Activated naive CD8-positive, alpha-beta T cell treated with anti-CD3 and anti-CD28 coated beads for 36 hours (primary cell): Measurements from ENCODE around the gene SOHLH1. TPM values are rescaled to one million over a fixed set of nuclear protein-coding genes. Genes with fewer than 3 reads are reported as not detected.

Experiments
- DNase-seq: peaks from one replicate; pipeline ENCODE4 v3.0.0; 2021
- H3K27ac Mint-ChIP-seq: one replicate; pipeline ENCODE4 v1.8.0; 2022; ENCODE audit warnings: mild to moderate bottlenecking, moderate library complexity, mixed read lengths
- H3K27me3 Mint-ChIP-seq: one replicate; pipeline ENCODE4 v1.8.0; 2022; ENCODE audit warnings: mild to moderate bottlenecking, mixed read lengths
- H3K36me3 Mint-ChIP-seq: one replicate; pipeline ENCODE4 v1.8.0; 2021; ENCODE audit warnings: mild to moderate bottlenecking, mixed read lengths
- H3K4me1 Mint-ChIP-seq: one replicate; pipeline ENCODE4 v1.8.0; 2021; ENCODE audit warnings: mixed read lengths
- H3K4me3 Mint-ChIP-seq: one replicate; pipeline ENCODE4 v1.8.0; 2022; ENCODE audit warnings: mild to moderate bottlenecking, moderate library complexity, mixed read lengths
- H3K9me3 Mint-ChIP-seq: one replicate; pipeline ENCODE4 v1.8.0; 2022; ENCODE audit warnings: mixed read lengths
- total RNA-seq, 2 experiments: library from RNA; stranded (reverse); gene quantifications; one replicate each; pipeline ENCODE4 v1.2.3, GENCODE V29; 2021

The SOHLH1 gene, protein sequence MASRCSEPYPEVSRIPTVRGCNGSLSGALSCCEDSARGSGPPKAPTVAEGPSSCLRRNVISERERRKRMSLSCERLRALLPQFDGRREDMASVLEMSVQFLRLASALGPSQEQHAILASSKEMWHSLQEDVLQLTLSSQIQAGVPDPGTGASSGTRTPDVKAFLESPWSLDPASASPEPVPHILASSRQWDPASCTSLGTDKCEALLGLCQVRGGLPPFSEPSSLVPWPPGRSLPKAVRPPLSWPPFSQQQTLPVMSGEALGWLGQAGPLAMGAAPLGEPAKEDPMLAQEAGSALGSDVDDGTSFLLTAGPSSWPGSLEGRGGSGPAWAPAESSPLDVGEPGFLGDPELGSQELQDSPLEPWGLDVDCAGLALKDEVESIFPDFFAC
- total RNA-seq, result not detected

DNA sequence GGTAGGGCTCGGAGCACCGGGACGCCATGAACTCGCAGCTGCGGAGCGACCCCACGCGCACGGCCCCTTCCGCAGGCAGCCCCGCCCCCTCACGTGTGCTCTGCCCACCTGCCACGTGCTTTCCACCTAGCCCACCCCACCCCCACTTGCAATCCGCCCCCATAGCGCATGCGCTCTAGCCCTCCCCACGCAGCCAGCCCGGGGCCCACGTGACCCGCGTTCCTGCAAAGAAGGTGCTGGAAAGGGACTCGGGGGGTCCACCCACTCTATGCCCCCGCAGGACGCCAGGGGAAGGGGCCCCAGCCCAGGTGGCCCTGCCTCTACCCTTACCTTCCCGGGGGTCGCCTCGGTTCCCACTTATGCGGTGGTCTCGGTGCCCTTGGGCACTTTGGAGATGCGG lies at the start of gene SOHLH1:
Gene SOHLH1 (minus strand): TSS at position 42 of the 400 bp plus-strand sequence. CDS start 14 bp downstream, at position 28.
- Mint-ChIP-seq H3K4me3 (no peak within 1 kb of the TSS), H3K9me3 (no peaks in the 10 kb centered on the region), H3K27me3 (peaks cover 15% of the 10 kb centered on the region), H3K36me3 (no peaks in the 10 kb centered on the region), H3K27ac (no peak within 1 kb of the TSS), H3K4me1 (no peaks in the 10 kb centered on the region)
- DNase-seq, result no peak

DNA sequence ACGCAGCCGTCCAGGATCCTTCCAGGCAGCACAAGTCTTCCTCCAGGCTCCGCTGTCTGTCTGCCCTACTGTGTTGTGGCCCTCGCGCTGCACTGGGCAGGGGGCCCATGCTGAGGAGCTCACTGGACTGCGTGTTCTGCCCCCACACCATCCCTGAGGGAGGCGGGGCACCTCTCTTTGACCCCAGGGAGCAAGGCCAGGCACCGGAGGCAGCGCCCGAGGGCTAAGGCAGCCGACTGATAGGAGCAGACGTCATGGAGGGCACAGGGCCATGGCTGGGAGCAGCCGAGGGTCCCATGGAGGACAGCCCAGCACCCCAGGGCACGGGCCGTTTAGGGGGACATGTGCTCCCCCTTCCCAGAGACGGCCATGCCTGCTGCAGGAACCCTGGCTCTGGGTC lies 49.4 kb upstream of the SOHLH1 start:
- H3K27me3 Mint-ChIP-seq, result no peaks in the 10 kb centered on the region
- no peaks in the 10 kb centered on the region for H3K9me3 Mint-ChIP-seq
- H3K4me3 Mint-ChIP-seq, result no peak overlapping the region
- no peaks in the 10 kb centered on the region for H3K4me1 Mint-ChIP-seq
- H3K36me3 Mint-ChIP-seq, result no peaks in the 10 kb centered on the region
- DNase-seq, result no peak
- H3K27ac Mint-ChIP-seq, result no peak overlapping the region

DNA sequence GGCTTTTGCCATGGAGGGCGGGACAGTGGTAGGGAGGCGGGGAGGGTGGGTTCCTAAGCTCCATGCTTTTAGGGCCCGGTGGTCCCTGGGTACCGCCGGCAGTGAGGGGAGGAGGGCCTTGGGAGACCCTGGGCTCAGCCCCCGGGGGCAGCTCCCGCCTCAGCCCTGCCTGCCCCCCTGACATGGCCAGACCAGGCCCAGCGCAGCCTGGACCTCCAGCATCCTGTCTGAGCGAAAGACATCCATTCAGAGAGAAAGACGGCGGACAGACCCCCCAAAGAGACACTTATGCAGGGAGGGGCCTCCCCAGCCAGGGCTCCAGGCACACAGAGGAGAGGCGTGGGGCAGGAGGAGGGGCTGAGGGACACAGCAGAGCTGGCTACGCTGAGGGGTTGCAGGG lies 48.0 kb upstream of the SOHLH1 start:
- no peaks in the 10 kb centered on the region for H3K9me3 Mint-ChIP-seq
- no peak for DNase-seq
- no peaks in the 10 kb centered on the region for H3K36me3 Mint-ChIP-seq
- H3K27ac Mint-ChIP-seq, result no peak overlapping the region
- no peaks in the 10 kb centered on the region for H3K27me3 Mint-ChIP-seq
- no peaks in the 10 kb centered on the region for H3K4me1 Mint-ChIP-seq
- H3K4me3 Mint-ChIP-seq, result no peak overlapping the region

DNA sequence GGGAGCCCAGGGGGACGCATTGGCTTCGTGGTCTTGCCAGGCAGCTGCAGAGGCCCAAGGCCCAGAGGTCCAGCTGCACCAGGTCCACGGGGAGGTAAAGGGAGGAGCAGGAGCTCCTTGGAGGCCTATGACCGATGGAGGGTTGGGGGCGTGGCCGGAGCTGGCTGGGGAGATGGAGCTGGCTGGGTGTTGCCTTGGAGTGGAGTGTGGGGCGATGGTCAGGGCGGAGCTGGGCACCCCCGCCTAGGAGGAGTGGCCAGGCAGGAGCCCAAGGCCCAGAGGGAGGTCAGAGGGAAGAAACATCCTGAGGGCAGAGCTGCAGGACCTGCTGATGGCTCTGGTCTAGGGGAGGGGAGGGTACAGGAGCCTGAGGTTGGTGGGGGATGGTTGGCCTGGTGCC lies 47.3 kb upstream of the SOHLH1 start:
- H3K36me3 Mint-ChIP-seq, result no peaks in the 10 kb centered on the region
- no peak overlapping the region for H3K27ac Mint-ChIP-seq
- no peaks in the 10 kb centered on the region for H3K9me3 Mint-ChIP-seq
- no peak overlapping the region for H3K4me3 Mint-ChIP-seq
- DNase-seq, result no peak
- H3K27me3 Mint-ChIP-seq, result no peaks in the 10 kb centered on the region
- no peaks in the 10 kb centered on the region for H3K4me1 Mint-ChIP-seq

DNA sequence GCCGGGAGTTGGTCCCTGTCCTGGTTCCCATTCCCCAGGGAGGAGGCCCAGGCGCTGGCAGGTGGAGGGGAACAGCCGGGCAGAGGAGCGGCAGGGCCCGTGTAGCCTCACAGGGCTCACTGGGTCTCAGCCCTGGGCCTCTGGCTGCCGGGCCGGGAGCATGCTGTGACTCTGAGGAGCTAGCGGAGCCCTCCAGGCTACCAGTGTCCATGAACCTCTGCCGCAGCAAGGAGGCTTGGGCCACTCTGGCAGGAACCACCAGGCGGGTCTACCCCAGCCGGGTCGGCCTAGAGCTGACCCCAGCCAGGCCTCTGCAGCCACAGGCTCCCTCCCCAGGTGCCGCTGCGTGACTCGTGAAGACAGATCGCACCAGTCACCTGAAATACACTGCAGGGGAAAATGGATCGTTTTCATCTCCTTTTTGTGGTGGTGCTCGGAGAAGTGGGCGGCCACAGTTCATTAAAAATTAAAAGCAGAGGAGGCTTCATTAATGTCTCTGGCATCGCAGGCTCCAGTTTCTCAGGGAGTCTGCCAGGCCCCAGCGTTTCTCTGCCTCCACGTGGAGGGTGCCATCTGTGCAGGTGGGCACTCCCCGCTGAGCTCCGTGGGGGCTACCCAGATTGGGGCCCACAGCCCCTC lies 46.5 kb upstream of the SOHLH1 start:
- Mint-ChIP-seq H3K27ac (no peak overlapping the region), H3K4me3 (no peak overlapping the region), H3K36me3 (no peaks in the 10 kb centered on the region), H3K9me3 (no peaks in the 10 kb centered on the region), H3K27me3 (no peaks in the 10 kb centered on the region), H3K4me1 (no peaks in the 10 kb centered on the region)
- no peak for DNase-seq

DNA sequence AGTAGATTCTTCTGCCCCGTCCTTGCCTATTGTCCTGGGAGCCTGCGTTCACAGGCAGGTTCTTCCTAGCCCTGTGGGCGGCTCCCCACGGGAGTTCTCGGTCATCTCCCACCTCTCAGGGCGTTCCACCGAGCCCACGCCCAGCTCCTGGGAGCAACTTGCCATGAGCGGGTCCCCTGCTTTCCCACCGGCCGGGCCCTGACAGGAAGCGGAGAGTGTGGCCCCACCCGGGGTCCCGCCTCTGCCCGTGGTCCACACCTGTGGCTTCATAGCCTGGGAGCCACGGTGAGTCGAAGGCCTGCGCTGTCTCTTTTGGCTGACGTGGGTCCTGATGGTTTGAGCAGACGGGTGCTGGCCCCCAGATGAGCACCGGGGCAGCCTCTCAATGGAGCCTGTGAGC lies 45.9 kb upstream of the SOHLH1 start:
- H3K9me3 Mint-ChIP-seq, result no peaks in the 10 kb centered on the region
- no peak for DNase-seq
- H3K36me3 Mint-ChIP-seq, result no peaks in the 10 kb centered on the region
- H3K27ac Mint-ChIP-seq, result no peak overlapping the region
- H3K4me1 Mint-ChIP-seq, result no peaks in the 10 kb centered on the region
- no peak overlapping the region for H3K4me3 Mint-ChIP-seq
- H3K27me3 Mint-ChIP-seq, result no peaks in the 10 kb centered on the region

DNA sequence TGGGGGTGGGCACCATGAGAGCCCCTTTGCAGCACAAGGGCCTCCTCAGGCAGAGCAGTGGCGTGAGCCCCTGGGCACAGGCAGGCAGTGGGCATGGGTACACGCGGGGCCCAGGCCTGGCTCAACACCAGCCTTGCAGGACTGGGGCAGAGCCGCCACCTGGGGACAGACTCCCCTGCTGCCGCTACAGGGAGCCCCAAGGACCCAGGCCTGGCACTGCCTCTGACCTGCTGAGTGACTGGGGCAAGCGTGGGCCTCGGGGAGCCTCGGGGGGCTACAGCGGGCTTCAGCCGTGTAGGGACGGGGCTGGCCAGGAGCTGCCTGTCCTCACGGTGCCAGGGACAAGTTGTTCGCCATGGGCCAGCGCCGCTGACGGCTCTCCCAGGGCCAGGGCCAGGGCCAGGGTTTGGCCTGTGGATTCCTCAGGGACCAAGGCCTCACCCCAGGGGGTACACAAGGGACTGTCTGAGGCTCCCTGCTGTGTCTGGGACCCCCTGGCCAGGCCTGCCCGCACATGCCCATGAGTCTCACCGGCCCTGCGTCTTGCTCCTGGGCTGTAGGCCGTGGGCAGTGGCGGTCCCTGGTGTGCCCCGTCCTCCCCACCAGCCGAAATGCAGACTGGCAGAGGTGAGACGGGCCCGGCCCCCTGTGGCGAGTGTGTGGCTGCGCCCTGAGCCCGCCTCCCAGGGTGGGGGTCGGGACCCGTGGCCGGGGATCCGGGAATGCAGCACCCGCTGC lies 45.2 kb upstream of the SOHLH1 start:
- Mint-ChIP-seq H3K9me3 (no peaks in the 10 kb centered on the region), H3K27me3 (no peaks in the 10 kb centered on the region), H3K4me1 (no peaks in the 10 kb centered on the region), H3K27ac (no peak overlapping the region), H3K4me3 (no peak overlapping the region), H3K36me3 (no peaks in the 10 kb centered on the region)
- DNase-seq, result no peak

DNA sequence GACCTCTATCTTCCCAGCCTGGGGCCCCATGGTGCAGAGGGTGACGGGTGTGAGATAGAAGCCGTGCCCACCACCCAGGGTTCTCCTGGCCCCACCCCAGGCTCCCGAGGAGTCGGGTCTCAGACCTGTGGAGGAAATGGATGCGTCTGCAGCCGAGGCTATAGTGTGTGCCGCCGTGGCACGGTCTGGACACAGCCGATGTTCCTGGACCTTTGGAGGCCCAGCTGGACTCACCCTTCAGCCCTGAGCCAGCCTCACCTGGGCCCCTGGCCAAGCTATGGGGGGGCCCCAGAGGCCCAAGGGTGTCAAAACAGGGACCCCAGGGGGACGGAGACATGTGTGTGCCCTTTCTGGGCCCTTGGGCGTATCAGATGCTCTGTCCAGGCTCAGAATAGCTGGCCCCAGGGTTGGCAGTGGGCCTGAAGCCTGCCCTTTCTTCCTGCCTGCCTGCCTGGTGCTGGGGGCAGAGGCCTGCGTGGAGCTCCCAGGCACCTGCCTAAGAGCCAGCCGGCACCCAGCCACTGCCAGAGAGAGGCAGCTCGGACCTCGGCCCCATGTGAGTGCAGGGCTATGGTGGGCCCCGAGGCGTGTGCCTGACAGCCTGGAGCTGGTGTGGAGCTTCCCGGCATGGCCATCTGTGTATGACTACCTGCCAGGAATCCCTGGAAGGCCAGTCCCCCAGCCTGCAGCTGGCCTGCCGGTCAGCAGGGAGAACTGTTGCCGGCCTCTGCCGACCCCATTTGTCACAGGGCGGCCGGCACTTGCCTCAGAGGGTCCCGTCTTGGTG lies 44.5 kb upstream of the SOHLH1 start:
- Mint-ChIP-seq H3K4me3 (no peak overlapping the region), H3K27me3 (no peaks in the 10 kb centered on the region), H3K9me3 (no peaks in the 10 kb centered on the region), H3K27ac (no peak overlapping the region), H3K36me3 (no peaks in the 10 kb centered on the region), H3K4me1 (no peaks in the 10 kb centered on the region)
- DNase-seq, result no peak

DNA sequence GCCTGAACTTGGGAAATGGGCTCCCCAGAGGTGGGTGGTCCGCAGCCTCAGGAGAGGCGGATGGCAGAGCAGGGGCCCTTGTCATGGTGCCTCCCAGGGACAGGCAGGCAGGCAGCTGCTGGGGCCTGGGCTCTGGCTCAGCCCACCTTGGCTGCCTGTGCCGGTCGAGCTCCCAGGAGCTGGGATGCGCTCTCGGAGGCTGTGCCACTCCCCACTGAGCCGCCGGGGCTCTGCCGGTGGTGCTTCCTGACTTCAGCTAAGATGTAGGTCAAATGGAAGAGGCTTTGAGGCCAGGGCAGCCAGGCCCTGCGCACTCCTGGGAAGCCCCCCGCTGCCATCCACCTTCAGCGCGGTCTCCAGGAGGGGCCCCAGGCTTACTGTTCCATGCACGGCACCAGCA lies 43.7 kb upstream of the SOHLH1 start:
- Mint-ChIP-seq H3K27me3 (no peaks in the 10 kb centered on the region), H3K27ac (no peak overlapping the region), H3K9me3 (no peaks in the 10 kb centered on the region), H3K4me3 (no peak overlapping the region), H3K4me1 (no peaks in the 10 kb centered on the region), H3K36me3 (no peaks in the 10 kb centered on the region)
- DNase-seq, result no peak

DNA sequence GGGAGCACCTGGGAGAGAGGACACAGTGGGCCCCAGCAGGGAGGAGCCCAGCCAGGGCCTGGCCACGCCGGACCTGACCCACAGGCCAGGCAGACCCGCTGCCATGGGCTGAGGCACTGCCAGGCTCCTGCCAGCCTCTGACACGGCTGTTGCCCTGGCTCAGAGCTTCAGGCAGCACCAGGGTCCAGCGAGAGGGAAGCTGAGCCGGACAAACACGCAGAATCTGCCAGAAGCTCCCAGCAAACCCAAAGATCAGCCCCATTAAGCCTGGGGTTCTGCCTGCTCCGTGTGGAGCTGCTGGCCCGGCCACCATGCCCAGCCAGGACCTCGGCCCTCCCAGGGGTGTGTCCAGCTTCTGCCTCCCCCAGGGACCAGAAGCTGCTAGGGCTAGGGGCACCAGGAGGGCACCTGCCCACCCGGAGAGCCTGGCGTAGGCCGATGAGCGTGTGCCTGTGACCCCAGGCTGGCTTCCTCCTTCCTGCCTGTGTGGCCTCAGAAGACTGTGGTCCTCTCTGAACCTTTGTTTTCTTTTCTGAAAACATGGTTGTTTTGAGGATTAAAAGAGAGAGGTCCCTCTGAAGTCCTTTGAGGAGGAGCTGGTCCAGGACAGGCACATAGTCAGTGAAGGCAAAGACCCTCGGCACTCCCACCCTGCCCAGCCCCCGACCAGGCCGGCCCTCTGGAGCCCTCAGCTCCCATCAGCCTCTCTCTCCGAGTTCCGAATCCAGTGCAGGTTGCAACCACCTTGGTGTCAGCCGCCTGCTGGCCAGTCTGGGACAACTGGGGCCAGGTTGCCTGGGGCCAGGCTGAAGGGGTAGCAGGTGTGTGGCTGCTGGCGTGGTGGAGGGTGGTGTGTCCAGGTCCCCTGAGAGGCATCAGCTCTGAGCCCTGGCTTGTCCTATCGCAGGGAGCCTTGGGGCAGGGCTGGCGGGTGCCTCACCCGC lies 42.3 kb upstream of the SOHLH1 start:
- Mint-ChIP-seq H3K27me3 (peaks cover 4% of the 10 kb centered on the region), H3K27ac (no peak overlapping the region), H3K9me3 (no peaks in the 10 kb centered on the region), H3K4me3 (no peak overlapping the region), H3K36me3 (no peaks in the 10 kb centered on the region), H3K4me1 (no peaks in the 10 kb centered on the region)
- no peak for DNase-seq

DNA sequence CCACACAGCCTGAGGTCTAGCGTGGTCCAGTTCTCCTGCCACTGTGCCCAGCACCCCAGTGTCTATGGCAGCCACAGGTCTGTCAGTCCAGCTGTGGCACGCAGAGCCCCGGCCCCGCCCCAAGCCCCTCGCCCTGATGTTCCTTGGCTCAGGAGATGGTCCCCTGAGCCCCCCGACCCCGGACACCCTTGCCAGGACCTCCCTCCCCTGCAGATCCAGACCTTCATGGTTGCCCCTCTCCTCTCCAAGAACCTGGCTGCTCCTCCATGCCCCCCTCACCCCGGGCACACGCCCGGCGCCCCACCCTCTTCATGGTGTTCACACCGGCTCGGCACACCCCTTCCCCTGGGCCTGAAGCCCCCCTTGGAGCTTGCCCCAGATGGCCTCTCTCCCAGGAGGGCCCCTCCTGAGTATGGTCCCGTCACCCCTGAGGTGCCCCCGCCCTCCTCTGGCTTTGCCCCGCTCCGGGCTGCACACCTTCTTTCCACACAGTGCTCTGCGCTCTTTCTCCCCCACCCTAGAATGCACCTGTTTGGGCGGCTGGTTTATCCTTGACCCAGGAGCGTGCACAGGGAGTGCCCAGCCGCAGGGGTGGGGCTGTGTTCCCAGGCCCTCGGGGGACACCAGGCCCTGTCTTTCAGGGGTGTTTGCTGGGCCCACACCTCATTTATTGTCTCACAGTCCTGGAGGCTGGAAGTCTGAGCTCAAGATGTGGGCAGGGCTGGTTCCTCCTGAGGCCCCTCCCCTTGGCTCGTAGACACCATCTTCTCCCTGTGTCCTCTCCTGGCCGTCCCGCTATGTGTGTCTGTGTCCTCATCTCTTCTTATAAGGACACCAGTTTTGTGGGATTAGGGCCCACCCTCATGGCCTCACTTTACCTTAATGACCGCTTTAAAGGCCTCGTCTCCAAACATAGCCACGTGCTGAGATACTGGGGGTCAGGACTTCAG lies 40.3 kb upstream of the SOHLH1 start:
- H3K36me3 Mint-ChIP-seq, result no peaks in the 10 kb centered on the region
- H3K4me3 Mint-ChIP-seq, result no peak overlapping the region
- peaks cover 4% of the 10 kb centered on the region for H3K27me3 Mint-ChIP-seq

DNA sequence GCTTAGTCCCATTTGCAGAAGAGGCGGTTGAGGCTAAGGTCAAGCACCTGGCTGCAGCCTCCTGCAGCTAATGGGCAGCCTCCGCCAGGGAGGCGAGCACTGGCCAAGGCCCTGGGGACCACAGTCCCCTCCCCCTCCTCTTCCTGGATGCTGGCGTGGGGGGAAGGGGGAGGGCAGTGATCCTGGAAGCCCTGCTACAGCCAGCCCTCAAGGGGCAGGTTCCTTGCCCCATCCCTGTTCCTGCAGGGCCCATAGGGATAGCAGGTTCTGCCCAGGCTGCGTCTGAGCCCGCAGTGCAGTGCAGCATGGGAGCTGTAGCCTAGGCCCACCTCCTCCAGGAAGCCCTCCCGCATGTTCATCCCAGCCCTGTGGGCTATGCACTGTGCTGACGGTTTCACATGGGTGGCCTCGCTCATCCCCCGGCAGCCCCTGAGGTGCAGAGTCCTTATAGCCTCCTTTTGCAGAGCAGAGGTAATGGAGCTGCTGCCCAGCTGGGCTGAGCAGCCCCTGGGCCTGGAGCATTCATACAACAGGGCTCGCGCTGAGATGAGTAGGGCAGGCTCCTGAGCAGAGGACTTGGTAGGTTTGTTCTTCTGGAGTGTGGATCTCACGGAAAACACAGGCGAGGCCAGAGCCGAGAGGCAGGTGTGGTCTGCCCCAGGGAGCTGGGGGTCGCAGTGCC lies 38.7 kb upstream of the SOHLH1 start:
- no peaks in the 10 kb centered on the region for H3K9me3 Mint-ChIP-seq
- H3K36me3 Mint-ChIP-seq, result no peaks in the 10 kb centered on the region
- no peaks in the 10 kb centered on the region for H3K4me1 Mint-ChIP-seq
- DNase-seq, result no peak
- H3K27ac Mint-ChIP-seq, result no peak overlapping the region
- no peak overlapping the region for H3K4me3 Mint-ChIP-seq
- peaks cover 10% of the 10 kb centered on the region for H3K27me3 Mint-ChIP-seq

More for the DNA sequence above, 40.3 kb upstream of the SOHLH1 start:
- H3K4me1 Mint-ChIP-seq, result no peaks in the 10 kb centered on the region
- H3K27ac Mint-ChIP-seq, result no peak overlapping the region
- H3K9me3 Mint-ChIP-seq, result no peaks in the 10 kb centered on the region
- no peak for DNase-seq
